Endothelial cell of umbilical vein (primary cell): ENCODE data around the gene IL10. TPM values are rescaled to one million over a fixed set of nuclear protein-coding genes. Genes with fewer than 3 reads are reported as not detected.

Source experiments
- BruUV-seq: library from RNA; stranded (reverse); fragments of 400-500 nt; replicated peaks from 2 replicates; lab custom pipeline; 2021; lab: Mats Ljungman, UMichigan
- CTCF ChIA-PET: fragments of 300-600, 350-600 bp; sonication (Branson Sonifier 250); formaldehyde crosslinking; loops from one replicate; lab custom pipeline; 2021; ENCODE audit warnings: antibody characterized with exemption, inconsistent platforms; lab: Charles Lee
- POLR2A ChIA-PET: fragments of 300-600, 350-600 bp; sonication (Branson Sonifier 250); formaldehyde crosslinking; loops from one replicate; lab custom pipeline; 2021; ENCODE audit warnings: antibody characterized with exemption, inconsistent platforms; lab: Charles Lee
- DNase-seq: peaks from one replicate; pipeline ENCODE4 v3.0.0-alpha.2; 2011; ENCODE audit warnings: low read depth, low spot score
- FAIRE-seq: peaks from 2 replicates; lab custom pipeline; 2011; peaks lifted over from hg19 to GRCh38; lab: Jason Lieb, UNC
- H2AFZ ChIP-seq: 2 replicates; pipeline ENCODE4 v1.6.0; 2012; ENCODE audit warnings: low read depth, low read length, control low read depth, inconsistent platforms
- H3K27ac ChIP-seq: 2 replicates; pipeline ENCODE4 v1.5.1; 2011; ENCODE audit warnings: low read depth, mild to moderate bottlenecking, control low read depth, low read length, moderate library complexity; ENCODE audit not compliant: insufficient read depth
- H3K27me3 ChIP-seq, 2 experiments: 2 replicates each; pipeline versions ENCODE4 v1.6.0 to v1.6.1; 2011; ENCODE audit warnings: low read length in 2 of 2, mixed read lengths in 1 of 2; ENCODE audit not compliant: control insufficient read depth in 2 of 2, insufficient read depth in 2 of 2
- H3K36me3 ChIP-seq, 2 experiments: 2 replicates in 1 of 2; 3 replicates in 1 of 2; pipeline ENCODE4 v1.5.1; 2011; ENCODE audit warnings: low read length in 2 of 2, mild to moderate bottlenecking in 1 of 2, moderate library complexity in 1 of 2; ENCODE audit not compliant: control insufficient read depth in 2 of 2, insufficient read depth in 2 of 2; ENCODE audit errors: extremely low read depth in 1 of 2
- H3K4me1 ChIP-seq: 3 replicates; pipeline ENCODE4 v1.5.1; 2011; ENCODE audit warnings: mild to moderate bottlenecking, low read length; ENCODE audit not compliant: control insufficient read depth, insufficient read depth; ENCODE audit errors: extremely low read depth
- H3K4me2 ChIP-seq: 2 replicates; pipeline ENCODE4 v1.6.1; 2011; ENCODE audit warnings: low read length, control low read depth, mixed read lengths; ENCODE audit not compliant: insufficient read depth
- H3K4me3 ChIP-seq, 3 experiments: fragments of 200-600 bp in 1 of 3; sonication (generic), shearing (Covaris generic) in 1 of 3; replicated peaks in 1 of 3; 2 replicates each; pipeline ENCODE4 v1.5.1; 2011 to 2016; ENCODE audit warnings: control low read depth in 3 of 3, low read length in 3 of 3, mild to moderate bottlenecking in 2 of 3, inconsistent platforms in 1 of 3, low read depth in 1 of 3, moderate library complexity in 1 of 3; ENCODE audit not compliant: insufficient read depth in 1 of 3
- H3K79me2 ChIP-seq: 2 replicates; pipeline ENCODE4 v1.6.0; 2012; ENCODE audit warnings: low read length, inconsistent platforms; ENCODE audit not compliant: control insufficient read depth, insufficient read depth
- H3K9ac ChIP-seq: replicated peaks from 2 replicates; pipeline ENCODE3; 2011; ENCODE audit warnings: low read length, control low read depth; ENCODE audit not compliant: insufficient read depth; ENCODE audit errors: extremely low read depth
- H3K9me1 ChIP-seq: replicated peaks from 3 replicates; pipeline ENCODE4 v1.6.0; 2011; ENCODE audit warnings: mild to moderate bottlenecking, low read length; ENCODE audit not compliant: control insufficient read depth, insufficient read depth; ENCODE audit errors: extremely low read depth
- H3K9me3 ChIP-seq: replicated peaks from 2 replicates; pipeline ENCODE4 v1.5.1; 2012; ENCODE audit warnings: low read length, inconsistent platforms; ENCODE audit not compliant: control insufficient read depth, insufficient read depth
- H4K20me1 ChIP-seq: replicated peaks from 2 replicates; pipeline ENCODE3; 2011; ENCODE audit warnings: mild to moderate bottlenecking, low read length; ENCODE audit not compliant: control insufficient read depth, insufficient read depth; ENCODE audit errors: extremely low read depth
- EZH2 ChIP-seq: IDR thresholded peaks from 2 replicates; pipeline ENCODE4 v1.6.1; 2012; ENCODE audit warnings: borderline replicate concordance, low read depth, mild to moderate bottlenecking, moderate library complexity, low read length, inconsistent platforms; ENCODE audit not compliant: severe bottlenecking
- FOS ChIP-seq: IDR thresholded peaks from 2 replicates; pipeline ENCODE4 v1.6.1; 2011; ENCODE audit warnings: mild to moderate bottlenecking, low read length, moderate library complexity, borderline replicate concordance; ENCODE audit not compliant: insufficient read depth
- GATA2 ChIP-seq: IDR thresholded peaks from 2 replicates; pipeline ENCODE4 v1.7.0; 2011; ENCODE audit warnings: low read depth, mild to moderate bottlenecking, moderate library complexity, mixed read lengths, low read length; ENCODE audit not compliant: insufficient read length, insufficient read depth
- JUN ChIP-seq: IDR thresholded peaks from 2 replicates; pipeline ENCODE4 v1.6.1; 2011; ENCODE audit warnings: borderline replicate concordance, low read depth; ENCODE audit not compliant: insufficient read length, insufficient read depth
- MYC ChIP-seq: IDR thresholded peaks from one replicate; pipeline ENCODE4 v1.6.1; 2011; ENCODE audit warnings: mild to moderate bottlenecking, low read depth, low read length
- POLR2A ChIP-seq: IDR thresholded peaks from 2 replicates; pipeline ENCODE4 v1.6.1; 2012; ENCODE audit warnings: low read depth, mild to moderate bottlenecking, control low read depth, low read length
- POLR2AphosphoS5 ChIP-seq: IDR thresholded peaks from 2 replicates; pipeline ENCODE4 v1.6.1; 2012; ENCODE audit warnings: low read depth, mild to moderate bottlenecking, control low read depth, low read length, moderate library complexity; ENCODE audit not compliant: insufficient read depth
- dilution Hi-C: fragments of 300-500 bp; cut with MboI; formaldehyde crosslinking; loops from one replicate; pipeline ENCODE4 v1.15.0; 2019; ENCODE audit warnings: low sequenced_read_pairs; ENCODE audit not compliant: extremely low pct_ligation_motif_present
- intact Hi-C: fragments of 100-400 bp; cut with micrococcal nuclease; formaldehyde crosslinking; loops from one replicate; pipeline ENCODE4 v1.10.0; 2022
- polyA plus RNA-seq, 4 experiments: library from polyadenylated mRNA; depleted of rRNA in 3 of 4; stranded (reverse) in 3 of 4; unstranded in 1 of 4; fragments of >200 nt; gene quantifications; 2 replicates each; pipeline versions ENCODE4 v1.2.1 to v1.2.3, GENCODE V29; 2011 to 2012; ENCODE audit warnings: missing spikeins in 1 of 4
- total RNA-seq: library from RNA; stranded (reverse); gene quantifications from 2 replicates; pipeline ENCODE4 v1.2.3, GENCODE V29; 2021
- TF ChIP-seq, protein P1 (sequence below): IDR thresholded peaks from 2 replicates; pipeline ENCODE4 v1.6.1; 2011; ENCODE audit not compliant: insufficient read depth, insufficient read length
- TF ChIP-seq, protein P2 (sequence below), 2 donors: IDR thresholded peaks; 1 replicate in 1 of 2; 2 replicates in 1 of 2; pipeline ENCODE4 v1.5.1; 2011; ENCODE audit warnings: low read length in 2 of 2, mild to moderate bottlenecking in 2 of 2, moderate library complexity in 2 of 2, control low read depth in 1 of 2, inconsistent platforms in 1 of 2, low read depth in 1 of 2; ENCODE audit not compliant: insufficient read depth in 1 of 2; ENCODE audit errors: extremely low read depth in 1 of 2

IL10 gene
- total and polyA plus RNA-seq, 2 donors (not counting 3 experiments of a cell fraction or from before 2014, with no cell fraction given): not detected

DNA sequence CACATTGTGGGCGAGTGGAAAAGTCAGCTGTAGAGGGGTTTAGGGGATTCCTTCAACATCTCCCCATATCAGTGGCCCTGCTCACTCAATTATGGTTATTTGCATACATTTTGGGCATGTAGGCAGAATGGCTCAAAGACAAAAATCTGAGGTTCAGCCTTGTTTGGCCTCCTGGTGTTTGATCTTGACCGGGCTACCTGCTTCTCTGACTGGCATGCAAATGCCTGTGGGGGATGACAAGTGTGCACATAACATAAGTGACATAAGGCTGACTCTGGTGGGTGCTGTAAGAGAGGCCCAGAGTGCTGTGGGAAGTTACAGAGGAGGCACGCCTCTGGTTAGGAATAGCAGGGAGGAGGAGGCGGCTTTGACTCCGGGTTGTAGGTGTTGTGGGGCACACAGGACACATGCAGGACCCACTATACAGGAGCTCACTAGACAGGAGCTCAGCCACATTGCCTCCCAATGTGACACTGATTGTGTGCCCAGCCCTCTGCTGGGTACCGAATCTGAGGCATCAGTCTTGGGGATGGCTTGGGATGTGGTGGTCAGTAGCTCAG is 31.1 kb downstream of the IL10 start:
- Histone ChIP-seq H3K4me2 (no peak overlapping the region), H2AFZ (no peak overlapping the region), H3K4me1 (no peaks in the 10 kb centered on the region), H3K27ac (no peak overlapping the region), H3K36me3 (no peaks in the 10 kb centered on the region), H3K9me3 (no peaks in the 10 kb centered on the region), H3K79me2 (no peaks in the 10 kb centered on the region), H3K9ac (no peak overlapping the region), H4K20me1 (no peaks in the 10 kb centered on the region), H3K9me1 (no peaks in the 10 kb centered on the region), H3K27me3 (peaks cover 2 to 7% of the 10 kb centered on the region in 2 experiments), H3K4me3 (no peak overlapping the region)
- dilution Hi-C loops (no loop called here), intact Hi-C loops (no loop called here)
- DNase-seq (no peak), FAIRE-seq (no peak)
- no TSS peak for BruUV-seq
- TF ChIP-seq GATA2 (no peak), MYC (no peak)
- POLR2A ChIA-PET: no interaction called here
- CTCF ChIA-PET: interaction anchor here (0.7 to 1.4 kb wide), 3 partner anchors 16 to 171 kb away, joined by 3 to 6 read pairs (median 3); no protein-coding TSS in a partner anchor

DNA sequence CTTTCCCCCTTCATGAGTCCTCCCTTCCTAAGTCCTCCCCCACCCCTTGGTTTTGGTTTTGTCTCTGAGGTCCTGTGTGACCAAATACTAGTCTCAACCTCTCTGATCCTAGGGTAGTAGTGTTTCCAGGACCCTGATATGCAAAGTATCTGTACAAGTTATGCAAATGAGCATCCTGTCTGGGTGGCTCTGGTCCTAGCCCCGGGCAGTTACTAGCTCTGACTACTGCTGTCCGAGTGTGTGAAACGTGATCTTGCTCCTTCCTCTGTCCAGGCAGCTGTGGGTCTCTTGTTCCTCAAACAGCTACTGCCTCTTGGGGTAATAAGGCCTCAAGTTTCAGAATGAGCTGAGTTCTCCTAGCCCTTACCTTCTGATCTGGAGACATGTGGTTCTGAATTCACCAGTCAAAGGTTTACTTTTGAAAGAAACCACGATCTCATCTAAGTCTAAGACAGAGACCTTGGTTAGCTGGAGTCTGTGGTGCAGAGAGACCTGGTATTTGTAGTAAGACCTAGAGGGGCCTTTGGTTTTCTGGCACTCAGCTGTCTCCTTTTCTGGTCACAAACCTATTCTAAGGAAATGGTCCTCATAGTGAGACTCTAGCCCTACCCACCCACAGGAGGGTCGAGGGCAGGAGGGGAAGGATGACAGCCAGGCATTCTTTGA is 32.8 kb downstream of the IL10 start:
- Histone ChIP-seq H3K9me3 (no peaks in the 10 kb centered on the region), H3K36me3 (no peaks in the 10 kb centered on the region), H2AFZ (no peak overlapping the region), H4K20me1 (no peaks in the 10 kb centered on the region), H3K4me3 (no peak overlapping the region), H3K9ac (no peak overlapping the region), H3K27ac (no peak overlapping the region), H3K9me1 (no peaks in the 10 kb centered on the region), H3K4me1 (peaks cover 13% of the 10 kb centered on the region), H3K79me2 (no peaks in the 10 kb centered on the region), H3K4me2 (no peak overlapping the region), H3K27me3 (peaks cover 2 to 4% of the 10 kb centered on the region in 2 experiments)
- CTCF ChIA-PET: interaction anchor here (1.3 kb wide), 1 partner anchor 173 kb away, joined by 8 read pairs; no protein-coding TSS in a partner anchor
- POLR2A ChIA-PET: interaction anchor here (0.6 kb wide), 1 partner anchor 698 kb away, joined by 4 read pairs; no protein-coding TSS in a partner anchor
- FAIRE-seq: no peak
- intact Hi-C loops: no loop called here
- DNase-seq: no peak
- dilution Hi-C loops: no loop called here
- no peak for TF ChIP-seq EZH2
- TF ChIP-seq, protein P1, sequence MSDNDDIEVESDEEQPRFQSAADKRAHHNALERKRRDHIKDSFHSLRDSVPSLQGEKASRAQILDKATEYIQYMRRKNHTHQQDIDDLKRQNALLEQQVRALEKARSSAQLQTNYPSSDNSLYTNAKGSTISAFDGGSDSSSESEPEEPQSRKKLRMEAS: no peak
- no peak for TF ChIP-seq MYC
- TF ChIP-seq POLR2A: no peak
- TF ChIP-seq, protein P2, sequence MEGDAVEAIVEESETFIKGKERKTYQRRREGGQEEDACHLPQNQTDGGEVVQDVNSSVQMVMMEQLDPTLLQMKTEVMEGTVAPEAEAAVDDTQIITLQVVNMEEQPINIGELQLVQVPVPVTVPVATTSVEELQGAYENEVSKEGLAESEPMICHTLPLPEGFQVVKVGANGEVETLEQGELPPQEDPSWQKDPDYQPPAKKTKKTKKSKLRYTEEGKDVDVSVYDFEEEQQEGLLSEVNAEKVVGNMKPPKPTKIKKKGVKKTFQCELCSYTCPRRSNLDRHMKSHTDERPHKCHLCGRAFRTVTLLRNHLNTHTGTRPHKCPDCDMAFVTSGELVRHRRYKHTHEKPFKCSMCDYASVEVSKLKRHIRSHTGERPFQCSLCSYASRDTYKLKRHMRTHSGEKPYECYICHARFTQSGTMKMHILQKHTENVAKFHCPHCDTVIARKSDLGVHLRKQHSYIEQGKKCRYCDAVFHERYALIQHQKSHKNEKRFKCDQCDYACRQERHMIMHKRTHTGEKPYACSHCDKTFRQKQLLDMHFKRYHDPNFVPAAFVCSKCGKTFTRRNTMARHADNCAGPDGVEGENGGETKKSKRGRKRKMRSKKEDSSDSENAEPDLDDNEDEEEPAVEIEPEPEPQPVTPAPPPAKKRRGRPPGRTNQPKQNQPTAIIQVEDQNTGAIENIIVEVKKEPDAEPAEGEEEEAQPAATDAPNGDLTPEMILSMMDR (IDR thresholded peaks at IDR 0.05; ENCODE audit: extremely low read depth in 1 of 2, insufficient read depth in 1 of 2, low read depth in 1 of 2, low read length in 2 of 2): no peak
- TF ChIP-seq POLR2AphosphoS5: no peak
- TF ChIP-seq GATA2: no peak
- no peak for TF ChIP-seq FOS
- TF ChIP-seq JUN: no peak
- BruUV-seq: no TSS peak
